NCI-H748 treated with DMSO at 0.1 percent for 48 hours (cell line): ENCODE measurements around the gene MAGEA2B.
"Not testable (repeated sequence)": the region's sequence is repeated elsewhere in the genome, so short reads cannot be mapped to it uniquely, and the experiment has no call there.

ENCODE experiments used
- DNase-seq: peaks from one replicate; lab custom pipeline; 2025; lab: John Stamatoyannopoulos, UW

MAGEA2B gene, protein sequence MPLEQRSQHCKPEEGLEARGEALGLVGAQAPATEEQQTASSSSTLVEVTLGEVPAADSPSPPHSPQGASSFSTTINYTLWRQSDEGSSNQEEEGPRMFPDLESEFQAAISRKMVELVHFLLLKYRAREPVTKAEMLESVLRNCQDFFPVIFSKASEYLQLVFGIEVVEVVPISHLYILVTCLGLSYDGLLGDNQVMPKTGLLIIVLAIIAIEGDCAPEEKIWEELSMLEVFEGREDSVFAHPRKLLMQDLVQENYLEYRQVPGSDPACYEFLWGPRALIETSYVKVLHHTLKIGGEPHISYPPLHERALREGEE

DNA sequence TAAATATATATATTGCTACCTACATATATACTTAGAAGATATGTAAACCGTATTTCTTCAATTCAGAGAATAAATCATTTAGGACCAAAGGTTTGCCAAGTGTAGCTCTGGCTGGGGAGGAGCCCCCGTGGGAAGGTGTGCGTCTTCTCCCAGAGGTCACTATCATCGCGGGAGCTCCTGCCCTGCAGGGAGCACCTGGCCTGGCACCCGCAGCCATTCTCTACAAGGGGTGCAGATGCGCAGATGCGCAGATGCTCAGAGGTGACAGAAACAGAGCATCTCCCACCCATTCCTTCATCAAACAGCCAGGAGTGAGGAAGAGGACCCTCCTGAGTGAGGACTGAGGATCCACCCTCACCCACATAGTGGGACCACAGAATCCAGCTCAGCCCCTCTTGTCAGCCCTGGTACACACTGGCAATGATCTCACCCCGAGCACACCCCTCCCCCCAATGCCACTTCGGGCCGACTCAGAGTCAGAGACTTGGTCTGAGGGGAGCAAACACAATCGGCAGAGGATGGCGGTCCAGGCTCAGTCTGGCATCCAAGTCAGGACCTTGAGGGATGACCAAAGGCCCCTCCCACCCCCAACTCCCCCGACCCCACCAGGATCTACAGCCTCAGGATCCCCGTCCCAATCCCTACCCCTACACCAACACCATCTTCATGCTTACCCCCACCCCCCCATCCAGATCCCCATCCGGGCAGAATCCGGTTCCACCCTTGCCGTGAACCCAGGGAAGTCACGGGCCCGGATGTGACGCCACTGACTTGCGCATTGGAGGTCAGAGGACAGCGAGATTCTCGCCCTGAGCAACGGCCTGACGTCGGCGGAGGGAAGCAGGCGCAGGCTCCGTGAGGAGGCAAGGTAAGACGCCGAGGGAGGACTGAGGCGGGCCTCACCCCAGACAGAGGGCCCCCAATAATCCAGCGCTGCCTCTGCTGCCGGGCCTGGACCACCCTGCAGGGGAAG, at the start of gene MAGEA2B:
TSS of gene MAGEA2B (plus strand) at position 814 of the 973 bp plus-strand sequence. CDS start 2,479 bp downstream, outside the sequence.
- DNase-seq = not testable (repeated sequence)

DNA sequence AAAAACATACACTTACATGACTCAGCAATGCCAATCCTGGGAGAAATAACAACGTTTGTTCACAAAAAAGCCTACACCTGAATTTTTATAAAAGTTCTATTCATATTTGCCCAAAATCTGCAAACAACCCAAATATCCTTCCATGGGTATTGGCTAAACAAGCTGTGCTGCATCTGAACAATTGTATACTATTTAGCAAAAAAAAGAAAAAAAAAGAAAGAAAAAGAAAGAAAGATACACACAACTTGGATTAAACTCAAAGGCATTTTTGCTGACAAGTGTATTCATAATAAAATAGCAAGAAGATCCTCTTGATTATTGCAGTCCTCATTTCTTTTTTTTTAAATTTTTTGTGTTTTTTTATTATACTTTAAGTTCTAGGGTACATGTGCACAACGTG, 40.3 kb upstream of the MAGEA2B start:
- no peak for DNase-seq

DNA sequence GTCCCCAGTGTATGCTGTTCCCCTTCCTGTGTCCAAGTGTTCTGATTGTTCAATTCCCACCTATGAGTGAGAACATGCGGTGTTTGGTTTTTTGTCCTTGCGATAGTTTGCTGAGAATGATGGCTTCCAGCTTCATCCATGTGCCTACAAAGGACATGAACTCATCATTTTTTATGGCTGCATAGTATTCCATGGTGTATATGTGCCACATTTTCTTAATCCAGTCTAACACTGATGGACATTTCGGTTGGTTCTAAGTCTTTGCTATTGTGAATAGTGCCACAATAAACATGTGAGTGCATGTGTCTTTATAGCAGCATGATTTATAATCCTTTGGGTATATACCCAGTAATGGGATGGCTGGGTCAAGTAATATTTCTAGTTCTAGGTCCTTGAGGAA, 39.8 kb upstream of the MAGEA2B start:
- DNase-seq = not testable (repeated sequence)

DNA sequence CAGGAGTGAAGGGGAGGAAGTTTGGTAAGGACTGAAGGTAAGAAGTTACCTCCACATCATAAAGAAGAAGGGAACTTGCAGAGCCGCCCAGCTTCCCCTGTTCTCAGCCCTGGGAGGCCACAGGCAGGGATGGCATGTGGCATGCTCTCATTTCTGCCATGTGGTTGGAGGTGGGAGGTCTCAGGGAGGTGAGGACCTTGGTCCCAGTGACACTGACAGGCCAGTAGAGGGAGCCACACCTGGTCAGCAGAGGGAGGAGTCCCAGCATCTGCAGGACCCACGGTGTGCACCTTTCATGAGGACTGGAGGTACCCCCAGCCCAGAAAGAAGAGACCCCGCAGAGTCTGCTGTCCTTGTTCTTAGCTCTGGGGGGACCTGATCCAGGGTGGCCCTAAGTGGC, 33.4 kb upstream of the MAGEA2B start:
- DNase-seq = not testable (repeated sequence)

DNA sequence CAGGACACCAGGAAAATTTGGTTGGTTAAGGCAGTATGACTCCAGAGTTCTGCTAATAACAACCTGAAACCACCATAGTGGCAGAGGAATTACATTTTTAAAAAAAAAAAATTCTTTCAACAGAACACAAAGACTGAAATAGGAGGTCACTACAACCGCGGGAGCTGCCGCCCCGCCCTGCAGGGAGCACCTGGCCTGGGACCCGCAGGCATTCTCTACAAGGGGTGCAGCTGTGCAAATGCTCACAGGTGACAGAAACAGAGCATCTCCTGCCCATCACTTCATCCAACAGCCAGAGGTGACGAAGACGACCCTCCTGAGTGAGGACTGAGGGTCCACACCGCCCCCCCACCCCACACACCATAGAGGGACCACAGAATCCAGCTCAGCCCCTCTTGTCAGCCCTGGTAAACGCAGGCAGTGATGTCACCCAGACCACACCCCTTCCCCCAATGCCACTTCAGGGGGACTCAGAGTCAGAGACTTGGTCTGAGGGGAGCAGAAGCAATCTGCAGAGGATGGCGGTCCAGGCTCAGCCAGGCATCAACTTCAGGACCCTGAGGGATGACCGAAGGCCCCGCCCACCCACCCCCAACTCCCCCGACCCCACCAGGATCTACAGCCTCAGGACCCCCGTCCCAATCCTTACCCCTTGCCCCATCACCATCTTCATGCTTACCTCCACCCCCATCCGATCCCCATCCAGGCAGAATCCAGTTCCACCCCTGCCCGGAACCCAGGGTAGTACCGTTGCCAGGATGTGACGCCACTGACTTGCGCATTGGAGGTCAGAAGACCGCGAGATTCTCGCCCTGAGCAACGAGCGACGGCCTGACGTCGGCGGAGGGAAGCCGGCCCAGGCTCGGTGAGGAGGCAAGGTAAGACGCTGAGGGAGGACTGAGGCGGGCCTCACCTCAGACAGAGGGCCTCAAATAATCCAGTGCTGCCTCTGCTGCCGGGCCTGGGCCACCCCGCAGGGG, 16.2 kb upstream of the MAGEA2B start, which contains the start of gene MAGEA3:
TSS of gene MAGEA3 (plus strand) at position 843 of the 980 bp plus-strand sequence. CDS start 2,039 bp downstream, outside the sequence.
- not testable (repeated sequence) for DNase-seq

DNA sequence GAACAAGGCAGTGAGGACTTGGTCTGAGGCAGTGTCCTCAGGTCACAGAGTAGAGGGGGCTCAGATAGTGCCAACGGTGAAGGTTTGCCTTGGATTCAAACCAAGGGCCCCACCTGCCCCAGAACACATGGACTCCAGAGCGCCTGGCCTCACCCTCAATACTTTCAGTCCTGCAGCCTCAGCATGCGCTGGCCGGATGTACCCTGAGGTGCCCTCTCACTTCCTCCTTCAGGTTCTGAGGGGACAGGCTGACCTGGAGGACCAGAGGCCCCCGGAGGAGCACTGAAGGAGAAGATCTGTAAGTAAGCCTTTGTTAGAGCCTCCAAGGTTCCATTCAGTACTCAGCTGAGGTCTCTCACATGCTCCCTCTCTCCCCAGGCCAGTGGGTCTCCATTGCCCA, 14.0 kb upstream of the MAGEA2B start:
- DNase-seq = not testable (repeated sequence)

DNA sequence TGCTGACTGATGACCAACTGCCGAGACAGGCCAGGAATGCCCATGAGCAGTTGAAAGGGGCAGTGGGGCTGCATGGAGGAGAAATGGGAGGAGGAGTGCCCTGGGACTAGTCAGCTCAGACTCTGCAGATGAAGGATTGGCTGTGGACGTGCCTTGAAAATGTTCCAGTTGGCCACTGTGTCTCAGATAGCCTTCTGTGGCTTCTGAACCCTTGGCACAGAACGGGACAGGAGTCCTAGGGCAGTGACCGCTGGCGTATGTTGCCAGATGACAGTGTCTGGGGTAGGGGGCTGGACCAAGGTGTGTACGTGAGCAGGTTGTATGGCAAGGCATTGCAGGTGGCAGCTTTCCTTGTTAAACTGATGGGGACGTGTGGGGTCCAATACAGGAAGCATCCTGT, 7.9 kb upstream of the MAGEA2B start:
- not testable (repeated sequence) for DNase-seq

DNA sequence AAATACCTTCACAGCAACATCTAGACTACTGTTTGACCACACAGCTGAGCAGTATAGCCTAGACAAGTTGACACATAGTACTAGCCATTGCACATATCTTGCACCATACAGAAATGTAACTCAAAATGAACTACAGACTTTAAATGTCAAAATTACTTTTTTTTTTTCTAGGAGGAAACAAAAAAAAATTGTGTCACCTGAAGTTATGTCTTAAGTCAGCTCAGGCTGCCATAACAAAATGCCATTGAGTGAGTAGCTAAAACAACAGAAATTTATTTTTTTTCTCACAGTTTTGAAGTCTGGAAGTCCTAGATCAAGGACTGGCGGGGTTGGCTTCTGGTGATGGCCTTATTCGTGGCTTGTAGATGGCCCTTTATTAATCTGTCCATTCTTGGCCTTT, 5.3 kb upstream of the MAGEA2B start, which contains the start of gene CSAG2:
TSS of gene CSAG2 (minus strand) at position 101 of the 400 bp plus-strand sequence. CDS start 161 bp downstream, outside the sequence.
- not testable (repeated sequence) for DNase-seq

DNA sequence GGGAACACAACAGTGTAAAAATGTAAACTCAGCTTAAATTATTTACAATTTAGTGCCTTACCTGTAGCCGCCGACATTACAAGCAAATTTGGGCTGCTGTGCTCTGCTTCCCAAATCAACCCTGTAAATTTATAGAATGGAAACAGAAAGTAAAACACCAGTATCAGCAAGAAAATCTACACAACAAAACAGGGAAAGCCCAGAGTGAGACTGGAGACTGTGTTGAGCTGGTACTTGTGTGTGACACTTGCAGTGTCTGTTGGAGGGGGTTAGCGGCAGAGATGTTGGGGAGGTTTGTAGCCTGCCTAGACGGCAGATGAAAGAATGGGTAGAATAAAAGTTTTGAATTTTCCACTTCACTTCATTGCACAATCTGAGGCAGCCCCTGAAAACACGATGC, 1.2 kb upstream of the MAGEA2B start:
- not testable (repeated sequence) for DNase-seq

DNA sequence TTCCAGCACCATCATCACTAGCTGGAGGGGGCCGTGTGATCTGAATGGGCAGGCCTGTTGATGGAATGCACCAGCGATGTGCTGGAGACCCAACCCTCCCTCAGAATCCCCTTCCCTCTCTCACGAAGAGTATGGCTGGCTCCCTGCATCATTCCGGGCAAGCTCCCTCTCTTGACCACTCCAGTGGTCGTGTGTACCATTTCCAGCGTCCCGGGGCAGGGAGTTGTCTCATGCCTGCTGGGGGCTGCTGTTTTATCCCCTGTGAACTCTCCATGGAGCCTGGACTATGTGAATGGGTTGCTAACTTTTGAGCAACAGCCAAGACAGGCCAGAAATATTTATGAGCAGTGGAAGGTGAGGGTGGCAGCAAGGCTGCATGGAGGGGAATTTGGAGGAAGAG, 11.0 kb downstream of the MAGEA2B start:
- no peak for DNase-seq

DNA sequence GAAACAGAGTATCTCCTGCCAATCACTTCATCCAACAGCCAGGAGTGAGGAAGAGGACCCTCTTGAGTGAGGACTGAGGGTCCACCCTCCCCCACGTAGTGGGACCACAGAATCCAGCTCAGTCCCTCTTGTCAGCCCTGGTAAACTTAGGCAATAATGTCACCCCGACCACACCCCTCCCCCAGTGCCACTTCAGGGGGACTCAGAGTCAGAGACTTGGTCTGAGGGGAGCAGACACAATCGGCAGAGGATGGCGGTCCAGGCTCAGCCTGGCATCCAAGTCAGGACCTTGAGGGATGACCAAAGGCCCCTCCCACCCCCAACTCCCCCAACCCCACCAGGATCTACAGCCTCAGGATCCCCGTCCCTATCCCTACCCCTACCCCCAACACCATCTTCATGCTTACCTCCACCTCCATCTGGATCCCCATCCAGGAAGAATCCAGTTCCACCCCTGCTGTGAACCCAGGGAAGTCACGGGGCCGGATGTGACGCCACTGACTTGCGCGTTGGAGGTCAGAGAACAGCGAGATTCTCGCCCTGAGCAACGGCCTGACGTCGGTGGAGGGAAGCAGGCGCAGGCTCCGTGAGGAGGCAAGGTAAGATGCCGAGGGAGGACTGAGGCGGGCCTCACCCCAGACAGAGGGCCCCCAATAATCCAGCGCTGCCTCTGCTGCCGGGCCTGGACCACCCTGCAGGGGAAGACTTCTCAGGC, 19.0 kb downstream of the MAGEA2B start, which contains the start of the genes CSAG1 and MAGEA12:
TSS of gene CSAG1 (minus strand) at position 461 of the 715 bp plus-strand sequence. CDS start 1,261 bp downstream, outside the sequence.
TSS of gene MAGEA12 (plus strand) at position 497 of the 715 bp plus-strand sequence. CDS start 2,405 bp downstream, outside the sequence.
- peak; percentile 54 for DNase-seq

DNA sequence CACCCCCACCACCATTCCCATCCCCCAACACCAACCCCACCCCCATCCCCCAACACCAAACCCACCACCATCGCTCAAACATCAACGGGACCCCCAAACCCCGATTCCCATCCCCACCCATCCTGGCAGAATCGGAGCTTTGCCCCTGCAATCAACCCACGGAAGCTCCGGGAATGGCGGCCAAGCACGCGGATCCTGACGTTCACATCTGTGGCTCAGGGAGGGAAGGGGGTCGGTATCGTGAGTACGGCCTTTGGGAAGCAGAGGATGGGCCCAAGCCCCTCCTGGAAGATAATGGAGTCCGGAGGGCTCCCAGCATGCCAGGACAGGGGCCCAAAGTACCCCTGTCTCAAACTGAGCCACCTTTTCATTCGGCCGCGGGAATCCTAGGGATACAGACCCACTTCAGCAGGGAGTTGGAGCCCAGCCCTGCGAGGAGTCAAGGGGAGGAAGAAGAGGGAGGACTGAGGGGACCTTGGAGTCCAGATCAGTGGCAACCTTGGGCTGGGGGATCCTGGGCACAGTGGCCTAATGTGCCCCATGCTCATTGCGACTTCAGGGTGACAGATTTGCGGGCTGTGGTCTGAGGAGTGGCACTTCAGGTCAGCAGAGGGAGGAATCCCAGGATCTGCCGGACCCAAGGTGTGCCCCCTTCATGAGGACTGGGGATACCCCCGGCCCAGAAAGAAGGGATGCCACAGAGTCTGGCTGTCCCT, 19.9 kb downstream of the MAGEA2B start:
- DNase-seq = not testable (repeated sequence)

DNA sequence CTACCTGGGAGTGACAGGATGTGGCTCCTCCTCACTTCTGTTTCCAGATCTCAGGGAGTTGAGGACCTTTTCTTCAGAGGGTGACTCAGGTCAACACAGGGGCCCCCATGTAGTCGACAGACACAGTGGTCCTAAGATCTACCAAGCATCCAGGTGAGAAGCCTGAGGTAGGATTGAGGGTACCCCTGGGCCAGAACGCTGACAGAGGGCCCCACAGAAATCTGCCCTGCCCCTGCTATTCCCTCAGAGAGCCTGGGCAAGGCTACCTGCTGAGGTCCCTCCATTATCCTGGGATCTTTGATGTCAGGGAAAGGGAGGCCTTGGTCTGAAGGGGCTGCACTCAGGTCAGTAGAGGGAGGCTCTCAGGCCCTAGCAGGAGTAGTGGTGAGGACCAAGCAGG, 20.7 kb downstream of the MAGEA2B start:
- DNase-seq = no peak

DNA sequence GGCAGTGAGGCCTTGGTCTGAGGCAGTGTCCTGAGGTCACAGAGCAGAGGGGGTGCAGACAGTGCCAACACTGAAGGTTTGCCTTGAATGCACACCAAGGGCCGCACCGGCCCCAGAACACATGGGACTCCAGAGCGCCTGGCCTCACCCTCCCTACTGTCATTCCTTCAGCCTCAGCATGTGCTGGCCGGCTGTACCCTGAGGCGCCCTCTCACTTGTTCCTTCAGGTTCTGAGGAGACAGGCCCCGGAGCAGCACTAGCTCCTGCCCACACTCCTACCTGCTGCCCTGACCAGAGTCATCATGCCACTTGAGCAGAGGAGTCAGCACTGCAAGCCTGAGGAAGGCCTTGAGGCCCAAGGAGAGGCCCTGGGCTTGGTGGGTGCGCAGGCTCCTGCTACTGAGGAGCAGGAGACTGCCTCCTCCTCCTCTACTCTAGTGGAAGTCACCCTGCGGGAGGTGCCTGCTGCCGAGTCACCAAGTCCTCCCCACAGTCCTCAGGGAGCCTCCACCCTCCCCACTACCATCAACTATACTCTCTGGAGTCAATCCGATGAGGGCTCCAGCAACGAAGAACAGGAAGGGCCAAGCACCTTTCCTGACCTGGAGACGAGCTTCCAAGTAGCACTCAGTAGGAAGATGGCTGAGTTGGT, 21.6 kb downstream of the MAGEA2B start:
- DNase-seq = no peak

DNA sequence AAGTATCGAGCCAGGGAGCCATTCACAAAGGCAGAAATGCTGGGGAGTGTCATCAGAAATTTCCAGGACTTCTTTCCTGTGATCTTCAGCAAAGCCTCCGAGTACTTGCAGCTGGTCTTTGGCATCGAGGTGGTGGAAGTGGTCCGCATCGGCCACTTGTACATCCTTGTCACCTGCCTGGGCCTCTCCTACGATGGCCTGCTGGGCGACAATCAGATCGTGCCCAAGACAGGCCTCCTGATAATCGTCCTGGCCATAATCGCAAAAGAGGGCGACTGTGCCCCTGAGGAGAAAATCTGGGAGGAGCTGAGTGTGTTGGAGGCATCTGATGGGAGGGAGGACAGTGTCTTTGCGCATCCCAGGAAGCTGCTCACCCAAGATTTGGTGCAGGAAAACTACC, 22.1 kb downstream of the MAGEA2B start:
- not testable (repeated sequence) for DNase-seq

DNA sequence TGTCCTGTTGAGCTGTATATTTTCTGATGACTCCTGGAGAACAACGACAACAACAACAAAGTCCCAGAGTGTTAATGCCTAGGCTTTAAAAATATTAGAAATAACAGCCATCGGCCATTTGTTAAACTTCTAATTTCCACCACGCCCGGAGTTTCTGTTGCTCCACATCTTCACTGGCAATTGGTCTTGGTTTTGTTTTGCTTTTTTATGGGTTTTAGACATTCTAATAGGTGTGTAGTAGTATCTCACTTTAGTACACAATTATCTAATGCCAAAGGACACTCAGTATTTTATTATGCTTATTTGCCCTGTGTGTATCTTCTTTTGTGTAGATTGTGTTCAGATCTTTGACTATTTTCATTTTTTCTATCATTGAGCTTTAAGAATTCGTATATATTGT, 24.1 kb downstream of the MAGEA2B start:
- no peak for DNase-seq

DNA sequence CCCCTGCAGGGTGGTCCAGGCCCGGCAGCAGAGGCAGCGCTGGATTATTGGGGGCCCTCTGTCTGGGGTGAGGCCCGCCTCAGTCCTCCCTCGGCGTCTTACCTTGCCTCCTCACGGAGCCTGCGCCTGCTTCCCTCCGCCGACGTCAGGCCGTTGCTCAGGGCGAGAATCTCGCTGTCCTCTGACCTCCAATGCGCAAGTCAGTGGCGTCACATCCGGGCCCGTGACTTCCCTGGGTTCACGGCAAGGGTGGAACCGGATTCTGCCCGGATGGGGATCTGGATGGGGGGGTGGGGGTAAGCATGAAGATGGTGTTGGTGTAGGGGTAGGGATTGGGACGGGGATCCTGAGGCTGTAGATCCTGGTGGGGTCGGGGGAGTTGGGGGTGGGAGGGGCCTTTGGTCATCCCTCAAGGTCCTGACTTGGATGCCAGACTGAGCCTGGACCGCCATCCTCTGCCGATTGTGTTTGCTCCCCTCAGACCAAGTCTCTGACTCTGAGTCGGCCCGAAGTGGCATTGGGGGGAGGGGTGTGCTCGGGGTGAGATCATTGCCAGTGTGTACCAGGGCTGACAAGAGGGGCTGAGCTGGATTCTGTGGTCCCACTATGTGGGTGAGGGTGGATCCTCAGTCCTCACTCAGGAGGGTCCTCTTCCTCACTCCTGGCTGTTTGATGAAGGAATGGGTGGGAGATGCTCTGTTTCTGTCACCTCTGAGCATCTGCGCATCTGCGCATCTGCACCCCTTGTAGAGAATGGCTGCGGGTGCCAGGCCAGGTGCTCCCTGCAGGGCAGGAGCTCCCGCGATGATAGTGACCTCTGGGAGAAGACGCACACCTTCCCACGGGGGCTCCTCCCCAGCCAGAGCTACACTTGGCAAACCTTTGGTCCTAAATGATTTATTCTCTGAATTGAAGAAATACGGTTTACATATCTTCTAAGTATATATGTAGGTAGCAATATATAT, 39.5 kb downstream of the MAGEA2B start, which contains the start of gene MAGEA2:
TSS of gene MAGEA2 (minus strand) at position 157 of the 965 bp plus-strand sequence. CDS start 2,479 bp downstream, outside the sequence.
- not testable (repeated sequence) for DNase-seq

DNA sequence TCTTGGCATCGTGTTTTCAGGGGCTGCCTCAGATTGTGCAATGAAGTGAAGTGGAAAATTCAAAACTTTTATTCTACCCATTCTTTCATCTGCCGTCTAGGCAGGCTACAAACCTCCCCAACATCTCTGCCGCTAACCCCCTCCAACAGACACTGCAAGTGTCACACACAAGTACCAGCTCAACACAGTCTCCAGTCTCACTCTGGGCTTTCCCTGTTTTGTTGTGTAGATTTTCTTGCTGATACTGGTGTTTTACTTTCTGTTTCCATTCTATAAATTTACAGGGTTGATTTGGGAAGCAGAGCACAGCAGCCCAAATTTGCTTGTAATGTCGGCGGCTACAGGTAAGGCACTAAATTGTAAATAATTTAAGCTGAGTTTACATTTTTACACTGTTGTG, 40.4 kb downstream of the MAGEA2B start:
- not testable (repeated sequence) for DNase-seq
